Neural progenitor cell (in vitro differentiated cells): ENCODE results near the gene TENT5C. TPM values are rescaled to one million over a fixed set of nuclear protein-coding genes. Genes with fewer than 3 reads are reported as not detected.

ENCODE experiments used
- DNase-seq: peaks from one replicate; pipeline ENCODE4 v3.0.0-alpha.2; 2016; ENCODE audit warnings: low spot score
- H2AFZ ChIP-seq: fragments of 200-600 bp; sonication (generic); replicated peaks from 2 replicates; pipeline ENCODE4 v1.6.1; 2016; ENCODE audit warnings: antibody characterized with exemption
- H3F3A ChIP-seq: fragments of 200-600 bp; sonication (generic); 2 replicates; pipeline ENCODE4 v1.6.1; 2016; ENCODE audit warnings: antibody characterized with exemption, low read depth
- H3K27ac ChIP-seq: fragments of 200-600 bp; sonication (generic); 2 replicates; pipeline ENCODE4 v1.5.1; 2016; ENCODE audit warnings: mild to moderate bottlenecking
- H3K27me3 ChIP-seq: fragments of 200-600 bp; sonication (generic); 2 replicates; pipeline ENCODE4 v1.6.1; 2016; ENCODE audit warnings: mild to moderate bottlenecking, moderate library complexity
- H3K36me3 ChIP-seq: fragments of 200-600 bp; sonication (generic); 2 replicates; pipeline ENCODE4 v1.5.1; 2016
- H3K4me1 ChIP-seq: fragments of 200-600 bp; sonication (generic); 2 replicates; pipeline ENCODE4 v1.6.1; 2016; ENCODE audit warnings: mixed run types
- H3K4me2 ChIP-seq: fragments of 200-600 bp; sonication (generic); 2 replicates; pipeline ENCODE4 v1.6.1; 2016
- H3K4me3 ChIP-seq: fragments of 200-600 bp; sonication (generic); 2 replicates; pipeline ENCODE4 v1.5.1; 2016
- H3K79me2 ChIP-seq: fragments of 200-600 bp; sonication (generic); 2 replicates; pipeline ENCODE4 v1.6.1; 2016; ENCODE audit warnings: low read depth
- H3K9ac ChIP-seq: fragments of 200-600 bp; sonication (generic); 2 replicates; pipeline ENCODE4 v1.6.1; 2016
- H3K9me3 ChIP-seq: fragments of 200-600 bp; sonication (generic); 2 replicates; pipeline ENCODE4 v1.5.1; 2016; ENCODE audit warnings: low read depth
- H4K20me1 ChIP-seq: fragments of 200-600 bp; sonication (generic); 2 replicates; pipeline ENCODE4 v1.6.1; 2016; ENCODE audit warnings: low read depth
- H3K27ac Mint-ChIP-seq: 3 replicates; pipeline ENCODE4 v1.8.0; 2021; ENCODE audit warnings: mixed read lengths
- H3K27me3 Mint-ChIP-seq: 2 replicates; pipeline ENCODE4 v1.8.0; 2022; ENCODE audit warnings: low read depth, mild to moderate bottlenecking, inconsistent platforms, moderate library complexity, mixed read lengths; ENCODE audit not compliant: insufficient read depth
- H3K36me3 Mint-ChIP-seq: 3 replicates; pipeline ENCODE4 v1.8.0; 2021; ENCODE audit warnings: mixed read lengths
- H3K4me1 Mint-ChIP-seq: 3 replicates; pipeline ENCODE4 v1.8.0; 2021; ENCODE audit warnings: mixed read lengths
- H3K4me3 Mint-ChIP-seq: 3 replicates; pipeline ENCODE4 v1.8.0; 2021; ENCODE audit warnings: mild to moderate bottlenecking, moderate library complexity, mixed read lengths
- H3K9me3 Mint-ChIP-seq: 3 replicates; pipeline ENCODE4 v1.8.0; 2020; ENCODE audit warnings: mixed read lengths
- EZH2 ChIP-seq: fragments of 200-600 bp; sonication (generic); IDR thresholded peaks from 2 replicates; pipeline ENCODE4 v1.6.1; 2017; ENCODE audit warnings: antibody characterized with exemption, mild to moderate bottlenecking, moderate library complexity
- EZH2phosphoT487 ChIP-seq: fragments of 200-600 bp; sonication (generic); IDR thresholded peaks from 2 replicates; pipeline ENCODE4 v1.6.1; 2017; ENCODE audit warnings: antibody characterized with exemption
- total RNA-seq: library from RNA; depleted of rRNA; stranded (reverse); fragments of >200 nt; gene quantifications from 2 replicates; pipeline ENCODE4 v1.2.3, GENCODE V29; 2015; ENCODE audit warnings: low replicate concordance
- TF ChIP-seq, protein P1 (sequence below): fragments of 200-600 bp; sonication (generic); IDR thresholded peaks from 2 replicates; pipeline ENCODE4 v1.5.1; 2017; ENCODE audit warnings: antibody characterized with exemption, mild to moderate bottlenecking

Gene TENT5C
- total RNA-seq, 1 donor from 2014 or later: 0.39 TPM

DNA sequence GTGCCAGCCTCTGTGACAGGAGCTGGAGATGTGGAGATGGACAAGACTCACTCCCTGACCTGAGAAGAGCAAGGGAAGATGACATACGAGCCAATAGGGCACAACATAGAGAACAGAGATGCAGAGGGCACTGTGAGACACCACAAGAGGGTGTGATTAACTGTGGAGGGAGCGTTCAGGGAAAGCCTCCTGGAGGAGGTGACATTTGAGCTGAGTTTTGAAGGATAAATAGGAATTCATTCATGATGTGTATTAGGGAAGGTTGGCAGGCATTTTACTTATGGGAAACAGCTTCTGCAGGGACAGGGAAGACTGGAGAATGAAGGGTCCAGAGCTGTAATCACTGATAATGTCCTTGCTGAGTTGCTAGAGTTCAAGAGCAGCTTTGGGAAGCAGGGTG, 25.0 kb upstream of the TENT5C start:
- no peak overlapping the region for H3K4me3 Mint-ChIP-seq
- H3K27me3 Mint-ChIP-seq: peaks cover 6% of the 10 kb centered on the region
- Histone ChIP-seq H3F3A (no peaks in the 10 kb centered on the region), H3K27me3 (no peaks in the 10 kb centered on the region), H3K27ac (no peak overlapping the region), H3K4me3 (no peak overlapping the region), H3K9ac (no peak overlapping the region), H2AFZ (no peak overlapping the region), H3K79me2 (no peaks in the 10 kb centered on the region), H3K36me3 (no peaks in the 10 kb centered on the region), H4K20me1 (no peaks in the 10 kb centered on the region), H3K4me2 (no peak overlapping the region), H3K9me3 (no peaks in the 10 kb centered on the region), H3K4me1 (no peaks in the 10 kb centered on the region)
- H3K4me1 Mint-ChIP-seq: no peaks in the 10 kb centered on the region
- TF ChIP-seq, protein P1, sequence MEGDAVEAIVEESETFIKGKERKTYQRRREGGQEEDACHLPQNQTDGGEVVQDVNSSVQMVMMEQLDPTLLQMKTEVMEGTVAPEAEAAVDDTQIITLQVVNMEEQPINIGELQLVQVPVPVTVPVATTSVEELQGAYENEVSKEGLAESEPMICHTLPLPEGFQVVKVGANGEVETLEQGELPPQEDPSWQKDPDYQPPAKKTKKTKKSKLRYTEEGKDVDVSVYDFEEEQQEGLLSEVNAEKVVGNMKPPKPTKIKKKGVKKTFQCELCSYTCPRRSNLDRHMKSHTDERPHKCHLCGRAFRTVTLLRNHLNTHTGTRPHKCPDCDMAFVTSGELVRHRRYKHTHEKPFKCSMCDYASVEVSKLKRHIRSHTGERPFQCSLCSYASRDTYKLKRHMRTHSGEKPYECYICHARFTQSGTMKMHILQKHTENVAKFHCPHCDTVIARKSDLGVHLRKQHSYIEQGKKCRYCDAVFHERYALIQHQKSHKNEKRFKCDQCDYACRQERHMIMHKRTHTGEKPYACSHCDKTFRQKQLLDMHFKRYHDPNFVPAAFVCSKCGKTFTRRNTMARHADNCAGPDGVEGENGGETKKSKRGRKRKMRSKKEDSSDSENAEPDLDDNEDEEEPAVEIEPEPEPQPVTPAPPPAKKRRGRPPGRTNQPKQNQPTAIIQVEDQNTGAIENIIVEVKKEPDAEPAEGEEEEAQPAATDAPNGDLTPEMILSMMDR: no peak
- no peak for TF ChIP-seq EZH2
- TF ChIP-seq EZH2phosphoT487: no peak
- H3K36me3 Mint-ChIP-seq: no peaks in the 10 kb centered on the region
- no peak overlapping the region for H3K27ac Mint-ChIP-seq
- H3K9me3 Mint-ChIP-seq: no peaks in the 10 kb centered on the region
- no peak for DNase-seq

DNA sequence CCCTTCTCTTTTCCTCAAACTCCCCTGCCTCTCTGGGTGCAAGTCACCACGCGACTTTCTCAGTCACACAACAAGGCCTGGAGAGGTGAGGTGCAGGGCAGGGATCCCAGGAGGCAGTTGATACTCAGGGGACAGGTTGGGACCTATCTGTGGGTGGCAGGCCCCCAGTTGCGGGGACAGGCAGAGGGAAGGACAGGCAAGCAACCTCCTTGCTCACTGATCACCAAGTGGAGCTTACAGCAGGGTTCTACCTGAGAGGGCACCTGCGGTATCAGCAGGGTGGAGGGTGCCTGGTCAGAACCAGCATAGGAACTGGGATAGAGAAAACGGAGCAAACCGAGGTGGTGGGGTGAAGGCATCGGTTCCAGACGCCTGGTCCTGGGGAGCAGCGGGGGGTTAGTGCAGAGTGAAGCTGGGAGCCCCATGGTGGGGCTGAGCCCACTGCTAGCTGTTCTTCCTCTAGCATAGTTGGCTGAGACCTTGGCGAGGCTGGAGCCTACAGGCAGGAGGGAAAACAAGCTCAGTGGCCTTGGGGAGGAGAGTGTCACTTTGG, 24.4 kb upstream of the TENT5C start:
- TF ChIP-seq EZH2phosphoT487: no peak
- no peak for TF ChIP-seq EZH2
- TF ChIP-seq, protein P1: no peak
- no peaks in the 10 kb centered on the region for H3K36me3 ChIP-seq
- H3K4me2 ChIP-seq: no peak overlapping the region
- H2AFZ ChIP-seq: no peak overlapping the region
- H4K20me1 ChIP-seq: no peaks in the 10 kb centered on the region
- H3K27ac ChIP-seq: no peak overlapping the region
- peaks cover 6% of the 10 kb centered on the region for H3K27me3 Mint-ChIP-seq
- H3K27ac Mint-ChIP-seq: no peak overlapping the region
- DNase-seq: no peak
- no peaks in the 10 kb centered on the region for H3K36me3 Mint-ChIP-seq
- no peaks in the 10 kb centered on the region for H3K9me3 ChIP-seq
- no peak overlapping the region for H3K4me3 Mint-ChIP-seq
- no peaks in the 10 kb centered on the region for H3K4me1 ChIP-seq
- no peaks in the 10 kb centered on the region for H3K79me2 ChIP-seq
- no peak overlapping the region for H3K9ac ChIP-seq
- H3K4me3 ChIP-seq: no peak overlapping the region
- no peaks in the 10 kb centered on the region for H3K9me3 Mint-ChIP-seq
- no peaks in the 10 kb centered on the region for H3K27me3 ChIP-seq
- H3F3A ChIP-seq: no peaks in the 10 kb centered on the region
- H3K4me1 Mint-ChIP-seq: no peaks in the 10 kb centered on the region

DNA sequence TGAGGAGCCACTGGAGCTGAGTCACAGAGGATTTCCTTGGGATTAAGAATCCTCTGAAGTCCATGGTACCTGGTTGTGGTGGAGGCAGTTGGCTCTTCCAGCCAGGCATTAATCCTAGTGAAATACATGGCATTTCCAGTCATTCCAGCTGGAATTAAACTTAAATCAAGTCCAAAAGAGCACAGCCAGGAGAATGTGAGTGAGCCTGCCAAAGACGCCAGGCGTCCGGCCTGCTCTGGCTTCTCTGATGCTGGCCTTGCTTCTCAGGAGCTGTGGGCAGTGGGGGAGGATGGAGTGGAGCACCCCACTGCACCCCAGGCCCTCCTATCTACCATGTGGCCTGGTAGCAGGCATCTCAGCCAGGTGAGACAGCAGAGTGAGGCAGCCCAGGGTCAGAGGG, 23.4 kb upstream of the TENT5C start:
- H3K27me3 ChIP-seq: no peaks in the 10 kb centered on the region
- H3K4me3 ChIP-seq: no peak overlapping the region
- H3K4me2 ChIP-seq: no peak overlapping the region
- no peak overlapping the region for H3K27ac ChIP-seq
- H3K4me1 ChIP-seq: no peaks in the 10 kb centered on the region
- TF ChIP-seq EZH2phosphoT487: no peak
- TF ChIP-seq, protein P1: no peak
- TF ChIP-seq EZH2: no peak
- Mint-ChIP-seq H3K27ac (no peak overlapping the region), H3K4me1 (no peaks in the 10 kb centered on the region), H3K9me3 (no peaks in the 10 kb centered on the region), H3K36me3 (no peaks in the 10 kb centered on the region), H3K27me3 (peaks cover 8% of the 10 kb centered on the region), H3K4me3 (no peak overlapping the region)
- DNase-seq: no peak
- H3K9ac ChIP-seq: no peak overlapping the region
- H2AFZ ChIP-seq: no peak overlapping the region
- H4K20me1 ChIP-seq: no peaks in the 10 kb centered on the region
- H3K36me3 ChIP-seq: no peaks in the 10 kb centered on the region
- H3K79me2 ChIP-seq: no peaks in the 10 kb centered on the region
- no peaks in the 10 kb centered on the region for H3K9me3 ChIP-seq
- H3F3A ChIP-seq: no peaks in the 10 kb centered on the region
